NB4 (cell line): ENCODE measurements around the gene RAB19.

Experiments
- DNase-seq: peaks from one replicate; pipeline ENCODE4 v3.0.0; 2010; ENCODE audit warnings: low read depth
- H3K4me3 ChIP-seq: one replicate; pipeline ENCODE4 v1.5.1; 2011; ENCODE audit warnings: mild to moderate bottlenecking, low read depth, low read length, moderate library complexity
- MYC ChIP-seq: IDR thresholded peaks from 2 replicates; pipeline ENCODE4 v1.6.1; 2011; ENCODE audit warnings: low read depth, low read length
- POLR2A ChIP-seq: IDR thresholded peaks from 2 replicates; pipeline ENCODE4 v1.6.1; 2011; ENCODE audit warnings: mild to moderate bottlenecking; ENCODE audit not compliant: insufficient read length; ENCODE audit errors: extremely low read depth
- TF ChIP-seq, protein P1 (sequence below): IDR thresholded peaks from one replicate; pipeline ENCODE4 v1.5.1; 2012; ENCODE audit warnings: low read depth, low read length
- TF ChIP-seq, protein P2 (sequence below): IDR thresholded peaks from 2 replicates; pipeline ENCODE4 v1.6.1; 2011; ENCODE audit warnings: low read depth, low read length

Gene RAB19

DNA sequence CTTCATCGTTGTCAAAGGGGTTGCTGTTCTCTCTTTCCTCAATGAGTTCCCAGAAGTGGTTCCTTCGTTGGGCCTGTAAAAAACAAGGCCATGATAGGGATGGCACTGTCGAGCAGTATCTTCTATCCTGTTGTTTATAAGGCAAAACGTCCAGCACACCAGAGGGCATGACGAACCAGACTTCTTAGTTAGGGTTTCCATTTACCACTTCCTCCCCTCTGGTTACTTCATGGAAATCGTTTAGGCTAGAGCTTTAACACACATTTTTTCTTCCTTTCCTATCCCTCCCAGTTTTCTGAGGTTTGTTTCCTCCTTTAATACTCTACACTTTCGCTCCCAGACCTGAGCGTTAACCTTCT lies 50.8 kb downstream of the RAB19 start:
- TF ChIP-seq, protein P1, sequence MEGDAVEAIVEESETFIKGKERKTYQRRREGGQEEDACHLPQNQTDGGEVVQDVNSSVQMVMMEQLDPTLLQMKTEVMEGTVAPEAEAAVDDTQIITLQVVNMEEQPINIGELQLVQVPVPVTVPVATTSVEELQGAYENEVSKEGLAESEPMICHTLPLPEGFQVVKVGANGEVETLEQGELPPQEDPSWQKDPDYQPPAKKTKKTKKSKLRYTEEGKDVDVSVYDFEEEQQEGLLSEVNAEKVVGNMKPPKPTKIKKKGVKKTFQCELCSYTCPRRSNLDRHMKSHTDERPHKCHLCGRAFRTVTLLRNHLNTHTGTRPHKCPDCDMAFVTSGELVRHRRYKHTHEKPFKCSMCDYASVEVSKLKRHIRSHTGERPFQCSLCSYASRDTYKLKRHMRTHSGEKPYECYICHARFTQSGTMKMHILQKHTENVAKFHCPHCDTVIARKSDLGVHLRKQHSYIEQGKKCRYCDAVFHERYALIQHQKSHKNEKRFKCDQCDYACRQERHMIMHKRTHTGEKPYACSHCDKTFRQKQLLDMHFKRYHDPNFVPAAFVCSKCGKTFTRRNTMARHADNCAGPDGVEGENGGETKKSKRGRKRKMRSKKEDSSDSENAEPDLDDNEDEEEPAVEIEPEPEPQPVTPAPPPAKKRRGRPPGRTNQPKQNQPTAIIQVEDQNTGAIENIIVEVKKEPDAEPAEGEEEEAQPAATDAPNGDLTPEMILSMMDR = no peak
- TF ChIP-seq MYC (no peak), POLR2A (no peak)
- TF ChIP-seq, protein P2, sequence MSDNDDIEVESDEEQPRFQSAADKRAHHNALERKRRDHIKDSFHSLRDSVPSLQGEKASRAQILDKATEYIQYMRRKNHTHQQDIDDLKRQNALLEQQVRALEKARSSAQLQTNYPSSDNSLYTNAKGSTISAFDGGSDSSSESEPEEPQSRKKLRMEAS = no peak
- DNase-seq = no peak
- no peak overlapping the region for H3K4me3 ChIP-seq

DNA sequence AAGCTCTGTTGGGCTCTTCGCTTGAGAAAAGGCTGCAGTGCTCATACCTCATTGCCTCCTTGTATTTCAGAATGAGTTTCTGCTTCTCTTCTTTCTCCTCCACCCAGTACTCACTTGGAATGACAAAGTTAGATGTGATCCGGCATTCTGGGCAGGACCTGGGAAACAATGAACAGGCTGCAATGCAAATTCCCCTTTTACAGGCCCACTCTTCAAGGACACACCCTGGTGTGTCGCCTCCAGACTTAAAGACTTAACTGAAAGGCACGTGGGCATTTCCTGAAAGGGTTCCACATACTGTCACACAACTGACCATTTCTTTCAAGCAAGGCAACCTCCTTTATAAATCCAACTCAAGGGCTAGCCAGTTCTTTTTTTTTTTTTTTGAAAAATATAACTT lies 51.9 kb downstream of the RAB19 start:
- DNase-seq = no peak
- no peak overlapping the region for H3K4me3 ChIP-seq
- TF ChIP-seq, protein P1 = no peak
- TF ChIP-seq, protein P2 = no peak
- TF ChIP-seq POLR2A (no peak), MYC (no peak)

DNA sequence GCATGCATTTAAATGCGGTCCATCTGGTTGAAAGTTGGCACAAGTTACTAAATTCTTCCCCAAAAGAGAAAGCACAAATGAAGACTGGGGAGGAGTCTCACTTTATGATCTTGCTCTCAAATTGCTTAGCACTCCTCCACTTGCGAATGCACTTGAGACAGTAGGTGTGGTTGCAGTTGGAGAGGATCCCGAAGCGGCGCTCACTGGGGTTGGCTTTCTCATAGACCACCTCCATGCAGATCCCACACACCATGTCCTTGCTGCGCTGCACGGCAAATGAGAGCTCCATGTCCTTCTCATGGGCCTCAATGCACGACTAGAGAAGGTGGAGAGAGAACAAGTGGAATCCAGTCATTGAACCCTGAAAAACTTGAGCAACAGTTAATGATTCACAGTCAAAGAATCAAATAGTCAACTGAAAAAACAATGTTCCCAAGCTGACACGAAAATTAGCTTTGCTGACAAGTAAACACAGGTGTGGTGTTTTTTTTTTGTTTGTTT lies 52.7 kb downstream of the RAB19 start:
- H3K4me3 ChIP-seq = no peak overlapping the region
- TF ChIP-seq MYC = no peak
- DNase-seq = no peak

DNA sequence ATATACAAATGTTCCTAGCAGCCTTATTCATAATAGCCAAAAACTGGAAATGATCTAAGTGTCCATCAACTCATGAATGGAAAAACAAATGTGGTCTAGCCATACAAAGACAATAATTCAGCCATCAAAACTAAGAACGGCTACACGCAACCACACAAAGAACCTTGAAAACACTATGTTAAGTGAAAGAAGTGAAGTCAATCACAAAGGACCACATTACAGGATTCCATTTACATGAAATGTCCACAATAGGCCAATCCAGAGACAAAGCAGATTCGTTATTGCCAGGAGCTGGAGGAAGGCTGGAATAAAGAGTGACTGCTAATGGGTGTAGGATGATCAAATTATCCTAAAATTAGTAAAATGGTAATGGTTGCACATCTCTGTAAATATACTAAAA lies 54.3 kb downstream of the RAB19 start:
- H3K4me3 ChIP-seq = no peak overlapping the region
- TF ChIP-seq, protein P2 = no peak
- TF ChIP-seq MYC (no peak), POLR2A (no peak)
- TF ChIP-seq, protein P1 = no peak
- no peak for DNase-seq

DNA sequence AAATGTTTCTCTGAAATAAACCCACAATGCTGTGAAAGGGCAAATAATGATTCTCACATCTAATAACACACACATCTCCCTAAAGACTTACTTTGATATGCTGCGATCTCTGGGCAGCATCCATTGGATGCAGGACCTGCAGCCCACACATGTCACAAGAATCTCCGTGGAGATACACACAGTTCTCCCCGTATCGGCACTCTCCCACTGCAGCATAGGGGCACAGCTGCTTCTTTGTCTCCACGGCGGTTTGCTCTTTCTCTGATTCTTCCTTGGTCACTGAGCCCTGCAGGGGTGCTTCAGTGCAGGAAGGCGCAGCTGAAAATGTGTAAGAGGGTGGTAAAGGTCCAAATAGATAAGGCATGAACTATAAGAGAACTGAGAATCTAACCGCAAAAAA lies 55.1 kb downstream of the RAB19 start:
- no peak for DNase-seq
- H3K4me3 ChIP-seq = no peak overlapping the region
- TF ChIP-seq, protein P2 = no peak
- TF ChIP-seq POLR2A = no peak
- no peak for TF ChIP-seq MYC
- TF ChIP-seq, protein P1 = no peak

DNA sequence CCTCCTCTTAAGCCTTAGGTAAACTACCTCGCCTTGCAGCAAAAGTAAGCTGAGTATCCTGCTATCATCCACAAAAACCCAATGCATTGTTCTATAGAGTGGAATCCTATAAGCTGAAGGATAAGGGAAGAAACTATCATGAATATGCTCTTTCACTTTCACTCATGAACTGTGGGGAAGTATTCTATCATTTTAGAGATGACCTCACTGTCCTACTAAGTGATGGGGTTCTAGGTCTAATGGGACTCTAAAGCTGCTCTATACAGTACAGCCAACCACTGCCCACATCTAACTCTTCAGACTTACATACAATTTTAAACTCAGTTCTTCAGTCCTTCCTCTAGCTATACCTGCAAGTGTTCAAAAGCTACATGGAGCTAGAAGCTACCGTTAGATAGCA lies 59.3 kb downstream of the RAB19 start:
- TF ChIP-seq, protein P1 = no peak
- TF ChIP-seq MYC (no peak), POLR2A (no peak)
- TF ChIP-seq, protein P2 = no peak
- no peak overlapping the region for H3K4me3 ChIP-seq
- no peak for DNase-seq
